ENCODE measurements around the gene CSRNP3.

The CSRNP3 gene

GRCh38 chr2:165479856-165480255 lies 10.4 kb downstream of the CSRNP3 start:
- Histone ChIP-seq H3K4me3 (ENCODE audit: low read depth, low read length, poor library complexity, severe bottlenecking) (no peak overlapping the region), H3K27ac (ENCODE audit: low read depth, low read length, poor library complexity, severe bottlenecking) (no peak overlapping the region), H3K36me3 (ENCODE audit: insufficient read depth, low read length) (no peaks in the 10 kb centered on the region), H3K9ac (ENCODE audit: low read length) (no peak overlapping the region), H3F3A (ENCODE audit: insufficient read depth, low read length) (no peaks in the 10 kb centered on the region), H3K79me2 (ENCODE audit: insufficient read depth, low read length) (no peaks in the 10 kb centered on the region), H3K4me1 (ENCODE audit: insufficient read depth, low read length, severe bottlenecking) (no peaks in the 10 kb centered on the region), H4K20me1 (ENCODE audit: insufficient read depth, low read length) (no peaks in the 10 kb centered on the region), H3K4me2 (ENCODE audit: low read length) (no peak overlapping the region), H3K9me3 (ENCODE audit: low read length) (no peaks in the 10 kb centered on the region), H2AFZ (ENCODE audit: low read length) (no peak overlapping the region), H3K9me2 (ENCODE audit: low read depth, low read length) (no peaks in the 10 kb centered on the region), H3K27me3 (ENCODE audit: insufficient read depth, low read length) (no peaks in the 10 kb centered on the region)
- TF ChIP-seq CTCF (IDR thresholded peaks at IDR 0.05; ENCODE audit: low read length) (no peak), EZH2 (IDR thresholded peaks at IDR 0.05; ENCODE audit: borderline replicate concordance, low read length) (no peak)

GRCh38 chr2:165494573-165494972 lies 25.1 kb downstream of the CSRNP3 start:
- Histone ChIP-seq H3K9me2 (ENCODE audit: low read depth, low read length) (no peaks in the 10 kb centered on the region), H3K4me1 (ENCODE audit: insufficient read depth, low read length, severe bottlenecking) (no peaks in the 10 kb centered on the region), H3K27ac (ENCODE audit: low read depth, low read length, poor library complexity, severe bottlenecking) (no peak overlapping the region), H3K4me2 (ENCODE audit: low read length) (no peak overlapping the region), H3K36me3 (ENCODE audit: insufficient read depth, low read length) (no peaks in the 10 kb centered on the region), H3K27me3 (ENCODE audit: insufficient read depth, low read length) (no peaks in the 10 kb centered on the region), H3K79me2 (ENCODE audit: insufficient read depth, low read length) (no peaks in the 10 kb centered on the region), H3K9me3 (ENCODE audit: low read length) (no peaks in the 10 kb centered on the region), H3K9ac (ENCODE audit: low read length) (no peak overlapping the region), H4K20me1 (ENCODE audit: insufficient read depth, low read length) (no peaks in the 10 kb centered on the region), H2AFZ (ENCODE audit: low read length) (no peak overlapping the region), H3F3A (ENCODE audit: insufficient read depth, low read length) (no peaks in the 10 kb centered on the region), H3K4me3 (ENCODE audit: low read depth, low read length, poor library complexity, severe bottlenecking) (no peak overlapping the region)
- no peak for TF ChIP-seq CTCF (IDR thresholded peaks at IDR 0.05; ENCODE audit: low read length)
- no peak for TF ChIP-seq EZH2 (IDR thresholded peaks at IDR 0.05; ENCODE audit: borderline replicate concordance, low read length)

GRCh38 chr2:165497659-165498317 lies 28.3 kb downstream of the CSRNP3 start:
- no peak overlapping the region for H3K4me2 ChIP-seq (ENCODE audit: low read length)
- H3K4me1 ChIP-seq (ENCODE audit: insufficient read depth, low read length, severe bottlenecking), result no peaks in the 10 kb centered on the region
- no peaks in the 10 kb centered on the region for H3F3A ChIP-seq (ENCODE audit: insufficient read depth, low read length)
- H3K9ac ChIP-seq (ENCODE audit: low read length), result no peak overlapping the region
- H3K9me2 ChIP-seq (ENCODE audit: low read depth, low read length), result no peaks in the 10 kb centered on the region
- no peaks in the 10 kb centered on the region for H4K20me1 ChIP-seq (ENCODE audit: insufficient read depth, low read length)
- no peaks in the 10 kb centered on the region for H3K36me3 ChIP-seq (ENCODE audit: insufficient read depth, low read length)
- no peak for TF ChIP-seq CTCF (IDR thresholded peaks at IDR 0.05; ENCODE audit: low read length)
- no peak for TF ChIP-seq EZH2 (IDR thresholded peaks at IDR 0.05; ENCODE audit: borderline replicate concordance, low read length)
- H3K9me3 ChIP-seq (ENCODE audit: low read length), result no peaks in the 10 kb centered on the region
- H3K79me2 ChIP-seq (ENCODE audit: insufficient read depth, low read length), result no peaks in the 10 kb centered on the region
- H3K27me3 ChIP-seq (ENCODE audit: insufficient read depth, low read length), result no peaks in the 10 kb centered on the region
- no peak overlapping the region for H2AFZ ChIP-seq (ENCODE audit: low read length)
- H3K27ac ChIP-seq (ENCODE audit: low read depth, low read length, poor library complexity, severe bottlenecking), result no peak overlapping the region
- no peak overlapping the region for H3K4me3 ChIP-seq (ENCODE audit: low read depth, low read length, poor library complexity, severe bottlenecking)

Measured in OCI-LY1 (cell line).